ENCODE results near the gene DAP3. TPM values are rescaled to one million over a fixed set of nuclear protein-coding genes. Genes with fewer than 3 reads are reported as not detected.
"Not testable (repeated sequence)": the region's sequence is repeated elsewhere in the genome, so short reads cannot be mapped to it uniquely, and the experiment has no call there.

DAP3 gene
- total and polyA plus RNA-seq, 2 of the 8 experiments (the other 6 are each of a cell fraction or from before 2014, with no cell fraction given) = 66.3 to 87.1 TPM

DNA sequence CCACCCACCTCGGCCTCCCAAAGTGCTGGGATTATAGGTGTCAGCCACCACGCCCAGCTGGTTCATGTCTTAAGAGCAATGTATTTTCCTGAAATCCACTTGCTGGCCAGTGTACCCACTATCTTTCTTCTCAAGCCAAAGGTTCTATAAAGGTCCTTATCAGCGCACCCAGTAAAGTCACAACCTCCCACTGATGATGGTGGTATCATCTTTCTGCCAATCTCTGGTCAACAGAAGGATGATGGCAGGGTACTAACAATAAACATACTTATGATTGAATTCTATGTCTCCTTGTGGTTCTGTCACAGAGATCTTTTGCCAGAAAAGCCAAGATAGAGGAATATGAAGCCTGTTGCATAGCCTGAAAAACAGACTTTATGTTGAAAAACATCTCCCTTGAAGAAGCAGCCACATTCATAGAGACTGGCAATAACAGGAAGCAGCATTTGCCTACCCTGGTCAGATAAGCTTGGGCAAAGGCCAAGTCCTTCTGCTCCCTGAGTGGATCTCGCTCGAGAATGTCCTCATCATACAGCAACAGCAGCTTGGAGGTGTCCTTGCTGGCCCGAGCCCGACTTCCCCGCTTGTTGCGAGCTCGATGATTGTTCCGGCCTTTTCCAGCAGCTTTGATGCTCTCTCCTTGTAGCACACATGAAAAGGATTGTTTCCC lies 73.0 kb downstream of the DAP3 start (continued):
- TF ChIP-seq FOSL1 (IDR thresholded peaks at IDR 0.05; ENCODE audit: insufficient read depth, low read depth, low read length) (no peak), JUN (IDR thresholded peaks at IDR 0.05; ENCODE audit: low read depth, low read length) (no peak), KDM1A (IDR thresholded peaks at IDR 0.05; ENCODE audit: borderline replicate concordance, low read length) (no peak)

DNA sequence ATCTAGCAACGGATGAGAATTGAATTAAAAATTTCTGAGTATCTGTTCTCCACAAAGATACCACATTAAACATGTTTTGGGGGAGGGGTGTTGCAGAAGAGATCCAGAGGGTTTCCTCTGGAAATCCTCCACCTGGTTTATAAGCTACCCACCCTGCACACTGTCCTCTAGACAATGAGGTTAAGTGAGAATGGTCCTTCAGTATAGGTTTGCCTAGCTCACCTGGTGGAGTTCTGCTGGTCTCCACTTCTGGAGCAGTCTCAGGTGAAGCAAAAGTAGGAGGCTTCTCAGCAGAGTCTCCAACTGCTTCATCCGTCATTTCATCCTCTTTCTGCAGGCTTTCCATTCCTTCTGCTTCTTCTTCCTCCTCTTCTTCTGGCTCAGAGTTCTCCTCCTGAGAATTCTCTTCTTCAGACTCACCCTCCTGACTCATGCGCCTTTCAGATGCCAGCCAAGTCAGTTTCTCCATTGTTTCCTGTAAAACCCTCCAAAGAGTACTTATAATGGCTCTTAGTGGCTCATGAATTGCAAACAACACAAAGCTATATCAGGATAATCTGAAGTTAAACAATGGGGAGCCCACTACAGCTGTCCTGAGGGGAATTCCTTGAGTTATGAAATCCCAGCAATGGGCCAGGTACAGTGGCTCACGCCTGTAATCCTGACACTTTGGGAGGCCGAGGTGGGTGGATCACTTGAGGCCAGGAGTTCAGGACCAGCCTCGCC lies 74.4 kb downstream of the DAP3 start:
- not testable (repeated sequence) for H2BK5ac ChIP-seq (ENCODE audit: low read depth, low read length); H3K79me1 ChIP-seq (ENCODE audit: low read depth, low read length); H4K5ac ChIP-seq (ENCODE audit: insufficient read length, low read depth, low read length); H3K23me2 ChIP-seq (ENCODE audit: low read depth, low read length); H4K8ac ChIP-seq (ENCODE audit: extremely low read depth, insufficient read depth, low read length); H3K9me3 ChIP-seq (ENCODE audit: insufficient read depth in 2 of 2, low read depth in 1 of 2, low read length in 1 of 2); H2BK120ac ChIP-seq (replicated peaks; ENCODE audit: low read depth, low read length); H3K4ac ChIP-seq (replicated peaks; ENCODE audit: insufficient read length, low read depth, low read length); H3K4me1 ChIP-seq (replicated peaks in 1 of 4; ENCODE audit: control insufficient read depth in 3 of 4, insufficient read depth in 4 of 4, low read length in 3 of 4); H3K4me2 ChIP-seq (ENCODE audit: insufficient read depth in 1 of 2, low read depth in 2 of 2, low read length in 2 of 2); H4K91ac ChIP-seq (replicated peaks; ENCODE audit: insufficient read length, low read length); H3K18ac ChIP-seq (ENCODE audit: extremely low read depth, low read length); H3K56ac ChIP-seq (replicated peaks; ENCODE audit: insufficient read length, low read depth, low read length); DNase-seq (ENCODE audit: low read depth in 1 of 2, low spot score in 2 of 2); H3K23ac ChIP-seq (ENCODE audit: insufficient read length); H3K9ac ChIP-seq (replicated peaks in 1 of 4; ENCODE audit: extremely low read depth in 1 of 4, low read depth in 3 of 4, low read length in 3 of 4); H3K79me2 ChIP-seq (ENCODE audit: control insufficient read depth in 1 of 2, insufficient read depth in 2 of 2, low read length in 2 of 2); H3K4me3 ChIP-seq (ENCODE audit: extremely low read depth in 1 of 4, insufficient read depth in 2 of 4, low read depth in 3 of 4, low read length in 4 of 4); H3K27ac ChIP-seq (ENCODE audit: low read depth, low read length); H2BK15ac ChIP-seq (ENCODE audit: low read length); H4K20me1 ChIP-seq (replicated peaks in 1 of 2; ENCODE audit: control insufficient read depth in 1 of 2, insufficient read depth in 2 of 2, low read length in 2 of 2); H2AFZ ChIP-seq (ENCODE audit: low read length); H2BK20ac ChIP-seq (ENCODE audit: low read length); H3K14ac ChIP-seq (ENCODE audit: insufficient read length); H2BK12ac ChIP-seq (ENCODE audit: low read depth, low read length); FAIRE-seq; H3K27me3 ChIP-seq (replicated peaks in 1 of 4; ENCODE audit: control insufficient read depth in 3 of 4, extremely low read depth in 1 of 4, insufficient read depth in 3 of 4, low read length in 3 of 4); H2AK5ac ChIP-seq (ENCODE audit: low read depth, low read length)
- WGBS, 2 experiments (ENCODE audit: extremely low coverage in 1 of 2, insufficient coverage in 1 of 2, insufficient read length in 1 of 2, insufficient replicate concordance in 2 of 2, low coverage in 1 of 2, low lambda C conversion rate in 2 of 2, missing lambda C conversion rate in 1 of 2) = 91% methylated on average over 6 of the region's 6 CpGs; no CpG with 5 or more reads in 1 of the 2 experiments
- ChIA-PET CTCF (ENCODE audit: partially characterized antibody) (interaction anchor here (0.6 kb wide), 2 partner anchors 12 to 851 kb away, joined by 3 read pairs; no protein-coding TSS in a partner anchor), POLR2A (ENCODE audit: partially characterized antibody) (interaction anchor here (1.0 kb wide), 1 partner anchor 93 kb away, joined by 3 read pairs; no protein-coding TSS in a partner anchor)
- H3K36me3 ChIP-seq (ENCODE audit: control insufficient read depth in 2 of 4, insufficient read depth in 4 of 4, low read length in 3 of 4) = peaks cover 14 to 66% (median 39%) of the 10 kb centered on the region in 4 experiments; a peak in 7 of 8 replicates
